IMR-90 (cell line): Measurements from ENCODE around the gene FGF4.

Experiments used
- CHD1 ChIP-seq: IDR thresholded peaks from 2 replicates; pipeline ENCODE4 v1.6.1; 2012; ENCODE audit warnings: low read depth, low read length, improper control_type of control experiment
- MAFK ChIP-seq: IDR thresholded peaks from 2 replicates; pipeline ENCODE4 v1.6.1; 2012; ENCODE audit warnings: low read depth, low read length, improper control_type of control experiment
- POLR2A ChIP-seq: IDR thresholded peaks from 2 replicates; pipeline ENCODE4 v1.6.1; 2012; ENCODE audit warnings: mild to moderate bottlenecking, low read depth, low read length
- TF ChIP-seq, protein P1 (sequence below): conservative IDR thresholded peaks from 2 replicates; pipeline ENCODE4 v1.5.1; 2012; ENCODE audit warnings: mild to moderate bottlenecking, low read depth, low read length, improper control_type of control experiment
- TF ChIP-seq, protein P2 (sequence below): fragments of 150-350 bp; IDR thresholded peaks from 2 replicates; pipeline ENCODE4 v1.6.1; 2016; ENCODE audit warnings: low read depth, mild to moderate bottlenecking, low read length, moderate library complexity, borderline replicate concordance

DNA sequence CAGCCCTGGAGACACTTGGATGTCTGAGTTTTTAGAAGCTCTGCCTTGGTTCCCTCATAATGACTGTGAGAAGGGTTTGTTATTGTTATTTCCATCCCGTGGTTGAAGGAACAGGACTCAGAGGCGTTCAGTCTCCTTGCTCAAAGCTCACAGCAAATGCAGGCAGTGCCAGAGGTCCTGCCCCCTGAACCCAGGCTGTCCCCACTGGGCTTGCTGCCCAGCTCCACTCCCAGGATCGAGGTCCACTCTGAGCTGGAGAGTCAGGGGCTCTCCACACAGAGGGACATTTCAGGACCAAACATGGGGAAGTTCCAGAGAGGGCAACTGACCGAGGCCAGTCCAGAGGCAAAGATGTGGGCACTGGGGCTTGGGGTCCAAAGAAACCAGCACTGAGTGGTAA lies 14.8 kb downstream of the FGF4 start:
- TF ChIP-seq CHD1 (no peak), POLR2A (no peak), MAFK (no peak)
- TF ChIP-seq, protein P1, sequence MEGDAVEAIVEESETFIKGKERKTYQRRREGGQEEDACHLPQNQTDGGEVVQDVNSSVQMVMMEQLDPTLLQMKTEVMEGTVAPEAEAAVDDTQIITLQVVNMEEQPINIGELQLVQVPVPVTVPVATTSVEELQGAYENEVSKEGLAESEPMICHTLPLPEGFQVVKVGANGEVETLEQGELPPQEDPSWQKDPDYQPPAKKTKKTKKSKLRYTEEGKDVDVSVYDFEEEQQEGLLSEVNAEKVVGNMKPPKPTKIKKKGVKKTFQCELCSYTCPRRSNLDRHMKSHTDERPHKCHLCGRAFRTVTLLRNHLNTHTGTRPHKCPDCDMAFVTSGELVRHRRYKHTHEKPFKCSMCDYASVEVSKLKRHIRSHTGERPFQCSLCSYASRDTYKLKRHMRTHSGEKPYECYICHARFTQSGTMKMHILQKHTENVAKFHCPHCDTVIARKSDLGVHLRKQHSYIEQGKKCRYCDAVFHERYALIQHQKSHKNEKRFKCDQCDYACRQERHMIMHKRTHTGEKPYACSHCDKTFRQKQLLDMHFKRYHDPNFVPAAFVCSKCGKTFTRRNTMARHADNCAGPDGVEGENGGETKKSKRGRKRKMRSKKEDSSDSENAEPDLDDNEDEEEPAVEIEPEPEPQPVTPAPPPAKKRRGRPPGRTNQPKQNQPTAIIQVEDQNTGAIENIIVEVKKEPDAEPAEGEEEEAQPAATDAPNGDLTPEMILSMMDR = no peak
- TF ChIP-seq, protein P2, sequence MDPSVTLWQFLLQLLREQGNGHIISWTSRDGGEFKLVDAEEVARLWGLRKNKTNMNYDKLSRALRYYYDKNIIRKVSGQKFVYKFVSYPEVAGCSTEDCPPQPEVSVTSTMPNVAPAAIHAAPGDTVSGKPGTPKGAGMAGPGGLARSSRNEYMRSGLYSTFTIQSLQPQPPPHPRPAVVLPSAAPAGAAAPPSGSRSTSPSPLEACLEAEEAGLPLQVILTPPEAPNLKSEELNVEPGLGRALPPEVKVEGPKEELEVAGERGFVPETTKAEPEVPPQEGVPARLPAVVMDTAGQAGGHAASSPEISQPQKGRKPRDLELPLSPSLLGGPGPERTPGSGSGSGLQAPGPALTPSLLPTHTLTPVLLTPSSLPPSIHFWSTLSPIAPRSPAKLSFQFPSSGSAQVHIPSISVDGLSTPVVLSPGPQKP = no peak
